Heart left ventricle (tissue), 13 donors: ENCODE measurements around the gene CRB1.

Experiments used
- POLR2A ChIP-seq, 2 donors: fragments of 450-650 bp; IDR thresholded peaks; one replicate each; pipeline ENCODE4 v1.6.1; 2017; ENCODE audit warnings: antibody characterized with exemption in 2 of 2, mild to moderate bottlenecking in 2 of 2, moderate library complexity in 2 of 2
- TF ChIP-seq, protein P1 (sequence below), 12 donors: fragments of 200-600 bp; sonication (generic) in 4 of 12; IDR thresholded peaks; one replicate each; pipeline versions ENCODE4 v1.5.0 to v1.8.0; 2018 to 2022; ENCODE audit warnings: antibody characterized with exemption in 12 of 12, mild to moderate bottlenecking in 5 of 12
- donor health status: ischemic (EF 13 %, LVEDD 7.1; RV severe dilation, severe dysfunction).
- donor health status: DM: no; HTN: yes; CAD: no.
- donor health status: DM: no; HTN: no; CAD: no.
- donor health status: ischemic (EF 25% LVEDD 6.9; RV normal size, moderate dysfunction).
- donor health status: ischemic (EF 25% LVEDD 5.7; RV mildly dilated, moderate dysfunction).
- donor health status: ischemic (EF 35%, LVEDD 5.7; RV mildly dilated, moderate dysfunction).
- donor health status: nonischemic (EF 11% LVEDD 7.7; RV severe dilation, severe dysfunction).
- donor health status: DM: yes; HTN: yes; CAD: no.
- donor health status: PGD.
- donor health status: ischemic (EF 29% LVEDD 5.4; RV normal size, mild dysfunction).
- donor health status: nonischemic (EF 23%, LVEDD 6.1; RV moderate dilation, normal function).

- no peak for TF ChIP-seq POLR2A (IDR thresholded peaks at IDR 0.05)
- TF ChIP-seq, protein P1, sequence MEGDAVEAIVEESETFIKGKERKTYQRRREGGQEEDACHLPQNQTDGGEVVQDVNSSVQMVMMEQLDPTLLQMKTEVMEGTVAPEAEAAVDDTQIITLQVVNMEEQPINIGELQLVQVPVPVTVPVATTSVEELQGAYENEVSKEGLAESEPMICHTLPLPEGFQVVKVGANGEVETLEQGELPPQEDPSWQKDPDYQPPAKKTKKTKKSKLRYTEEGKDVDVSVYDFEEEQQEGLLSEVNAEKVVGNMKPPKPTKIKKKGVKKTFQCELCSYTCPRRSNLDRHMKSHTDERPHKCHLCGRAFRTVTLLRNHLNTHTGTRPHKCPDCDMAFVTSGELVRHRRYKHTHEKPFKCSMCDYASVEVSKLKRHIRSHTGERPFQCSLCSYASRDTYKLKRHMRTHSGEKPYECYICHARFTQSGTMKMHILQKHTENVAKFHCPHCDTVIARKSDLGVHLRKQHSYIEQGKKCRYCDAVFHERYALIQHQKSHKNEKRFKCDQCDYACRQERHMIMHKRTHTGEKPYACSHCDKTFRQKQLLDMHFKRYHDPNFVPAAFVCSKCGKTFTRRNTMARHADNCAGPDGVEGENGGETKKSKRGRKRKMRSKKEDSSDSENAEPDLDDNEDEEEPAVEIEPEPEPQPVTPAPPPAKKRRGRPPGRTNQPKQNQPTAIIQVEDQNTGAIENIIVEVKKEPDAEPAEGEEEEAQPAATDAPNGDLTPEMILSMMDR (IDR thresholded peaks at IDR 0.05), result no peak
Observed at GRCh38 chr1:197448121-197448779, 180.2 kb downstream of the CRB1 start.
